GM15510 (cell line): ENCODE results near the gene GVQW3.

Experiments used
- POLR2A ChIP-seq: IDR thresholded peaks from 3 replicates; pipeline ENCODE4 v1.6.1; 2011; ENCODE audit warnings: borderline replicate concordance; ENCODE audit not compliant: insufficient read length; ENCODE audit errors: extremely low read depth

Gene GVQW3

GRCh38 chr11:76380977-76381719, at the start of gene GVQW3, which contains the start of gene THAP12:
Gene GVQW3 (plus strand): TSS chr11:76381323. CDS start chr11:76381829, 506 bp downstream.
Gene THAP12 (minus strand): TSS chr11:76381132. CDS start chr11:76380836, 296 bp downstream.
- TF ChIP-seq POLR2A = peak; percentile 72

- no peak for TF ChIP-seq POLR2A
Observed at GRCh38 chr11:76334826-76335389, 46.2 kb upstream of the GVQW3 start.

- TF ChIP-seq POLR2A = no peak
Observed at GRCh38 chr11:76335842-76336241, 45.3 kb upstream of the GVQW3 start.

DNA sequence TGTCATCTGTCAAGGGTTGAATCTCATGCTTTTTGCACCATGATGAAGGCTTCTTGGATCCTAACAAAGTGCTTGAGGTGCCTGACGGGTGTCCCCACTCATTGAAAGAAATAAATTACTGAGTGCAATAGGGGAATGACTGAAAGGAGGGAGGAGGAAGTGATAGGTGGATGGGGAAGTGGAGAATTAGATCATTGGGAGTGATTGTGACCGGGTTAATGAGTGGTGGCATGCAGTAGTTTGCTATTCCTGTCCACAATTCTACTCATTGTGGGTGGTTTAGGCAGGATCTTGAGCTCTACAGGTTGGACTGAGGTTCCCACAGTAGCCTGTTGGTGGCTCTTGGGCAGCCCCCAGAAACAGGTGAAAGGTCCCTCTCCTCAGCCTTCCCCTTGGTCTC, 44.5 kb upstream of the GVQW3 start:
- no peak for TF ChIP-seq POLR2A

DNA sequence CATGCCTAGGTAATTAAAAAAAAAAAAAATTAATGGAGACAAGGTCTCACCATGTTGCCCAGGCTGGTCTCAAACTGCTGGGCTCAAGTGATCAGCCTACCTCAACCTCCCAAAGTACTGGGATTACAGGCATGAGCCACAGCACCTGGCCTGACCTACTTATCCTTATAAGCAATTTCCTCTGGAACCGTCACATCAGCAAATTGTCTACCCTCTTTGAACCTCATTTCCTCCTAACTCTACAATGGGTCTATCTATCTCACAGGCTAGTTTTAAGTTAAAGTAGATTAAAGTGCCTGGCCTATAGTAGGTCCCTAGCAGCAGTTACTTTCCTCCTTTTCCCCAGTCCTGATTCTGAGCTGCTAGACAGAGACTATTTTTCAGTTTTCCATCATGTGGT, 43.7 kb upstream of the GVQW3 start:
- no peak for TF ChIP-seq POLR2A

DNA sequence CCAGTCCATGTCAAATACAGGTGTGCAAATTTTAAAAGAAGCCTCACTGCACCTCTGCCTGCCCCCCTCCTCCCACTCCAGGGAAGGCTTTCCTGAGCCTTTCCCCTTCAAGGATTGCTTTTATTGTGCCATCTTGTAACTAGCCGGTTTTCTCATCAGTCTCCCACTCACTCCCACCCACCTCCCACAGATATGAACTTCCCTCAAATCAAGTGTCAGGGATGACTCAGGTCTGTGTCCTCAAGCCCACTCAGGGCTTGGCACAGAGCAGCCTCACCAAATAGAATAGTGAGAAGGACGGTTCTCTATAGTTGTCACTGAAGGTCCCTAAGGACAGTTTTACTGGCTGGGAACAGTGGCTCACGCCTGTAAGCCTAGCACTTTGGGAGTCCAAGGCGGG, 43.2 kb upstream of the GVQW3 start:
- TF ChIP-seq POLR2A = no peak

DNA sequence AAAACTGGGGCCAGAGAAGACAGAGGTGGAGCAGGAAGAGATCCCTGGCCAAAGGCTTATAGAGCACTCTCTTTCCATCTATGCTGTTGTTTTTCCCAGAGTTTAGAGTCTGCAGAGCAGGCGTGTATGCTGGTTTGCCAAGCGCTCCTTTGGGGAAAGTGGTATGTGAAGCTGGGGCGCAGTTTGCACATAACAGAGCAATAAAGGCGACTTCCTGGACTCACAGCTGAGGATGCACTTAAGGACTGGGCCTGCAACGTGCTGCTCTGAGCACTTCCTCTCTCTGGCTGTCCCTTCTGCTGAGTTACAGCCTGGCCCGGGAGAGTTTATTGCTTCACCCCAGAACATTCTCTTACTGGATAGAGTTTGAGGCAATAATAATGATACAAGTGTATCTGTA, 41.9 kb upstream of the GVQW3 start:
- TF ChIP-seq POLR2A = no peak

GRCh38 chr11:76347466-76347865, 33.7 kb upstream of the GVQW3 start:
- TF ChIP-seq POLR2A = no peak

GRCh38 chr11:76348348-76348747, 32.8 kb upstream of the GVQW3 start:
- no peak for TF ChIP-seq POLR2A

- TF ChIP-seq POLR2A = no peak
Observed at GRCh38 chr11:76355172-76355571, 26.0 kb upstream of the GVQW3 start.

DNA sequence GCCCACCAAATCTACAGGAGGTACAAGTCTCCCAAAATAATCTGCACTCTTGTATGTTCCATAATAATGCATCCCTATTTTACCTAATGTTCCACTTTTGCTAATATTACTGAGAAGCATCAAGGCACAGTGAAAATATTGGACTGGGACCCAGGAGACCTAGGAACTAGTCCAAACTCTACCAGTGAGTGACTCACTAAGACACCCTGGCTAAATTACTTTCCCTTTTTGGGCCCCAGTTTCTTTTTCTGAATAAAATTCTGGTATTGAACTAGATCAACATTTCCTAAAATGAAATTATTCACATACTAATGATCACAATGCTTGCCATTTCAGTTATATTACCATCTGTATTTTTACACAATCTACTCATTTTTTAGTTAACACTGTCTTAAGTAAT, 19.7 kb upstream of the GVQW3 start:
- no peak for TF ChIP-seq POLR2A

GRCh38 chr11:76361776-76362175, 19.3 kb upstream of the GVQW3 start:
- TF ChIP-seq POLR2A = no peak

GRCh38 chr11:76362716-76363115, 18.4 kb upstream of the GVQW3 start:
- TF ChIP-seq POLR2A = no peak

DNA sequence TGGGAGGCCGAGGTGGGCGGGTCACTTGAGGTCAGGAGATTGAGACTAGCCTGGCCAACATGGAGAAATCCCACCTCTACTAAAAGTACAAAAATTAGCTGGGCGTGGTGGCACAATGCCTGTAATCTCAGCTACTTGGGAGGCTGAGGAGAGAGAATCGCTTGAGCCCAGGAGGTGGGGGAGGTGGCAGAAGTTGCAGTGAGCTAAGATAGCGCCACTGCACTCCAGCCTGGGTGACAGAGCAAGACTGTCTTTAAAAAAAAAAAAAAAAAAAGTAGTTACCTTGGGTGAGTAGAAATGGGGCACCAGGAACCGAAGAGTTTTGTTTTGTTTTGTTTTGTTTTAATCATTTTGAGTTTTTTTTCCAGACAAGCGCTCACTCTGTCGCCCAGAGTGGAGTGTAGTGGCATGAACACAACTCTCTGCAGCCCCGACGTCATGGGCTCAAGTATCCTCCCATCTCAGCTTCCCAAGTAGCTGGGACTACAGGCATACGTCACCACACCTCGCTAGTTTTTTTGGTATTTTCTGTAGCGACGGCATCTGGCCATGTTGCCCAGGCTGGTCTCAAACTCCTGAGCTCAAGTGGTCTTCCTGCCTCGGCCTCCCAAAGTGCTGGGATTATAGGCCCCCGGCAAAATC, 16.0 kb upstream of the GVQW3 start:
- TF ChIP-seq POLR2A = no peak

GRCh38 chr11:76368490-76368889, 12.6 kb upstream of the GVQW3 start:
- TF ChIP-seq POLR2A = no peak

DNA sequence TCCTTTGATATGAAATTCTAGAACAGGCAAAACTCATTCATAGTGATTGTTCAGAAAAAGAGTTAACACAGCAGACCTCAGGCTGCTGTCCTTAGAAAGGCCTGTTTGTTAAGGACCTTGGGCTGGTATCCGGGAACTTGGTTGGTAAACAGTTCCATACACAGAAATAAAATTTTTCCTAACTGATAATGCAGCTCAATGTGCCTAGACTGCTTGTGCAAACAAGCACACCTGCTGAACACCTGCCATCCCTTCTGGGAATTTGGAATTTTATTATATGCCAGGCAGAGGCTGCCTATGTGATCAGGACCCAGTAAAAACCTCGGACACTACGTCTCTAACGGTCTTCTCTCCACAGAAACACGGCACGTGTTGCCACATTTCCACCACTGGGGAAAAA, 11.7 kb upstream of the GVQW3 start:
- TF ChIP-seq POLR2A = no peak
